ENCODE measurements around the gene MYRIP. TPM values are rescaled to one million over a fixed set of nuclear protein-coding genes. Genes with fewer than 3 reads are reported as not detected.
"Not testable (repeated sequence)": the region's sequence is repeated elsewhere in the genome, so short reads cannot be mapped to it uniquely, and the experiment has no call there.

MYRIP gene
- total RNA-seq, 4 donors from 2014 or later, result 0.66 to 3.1 (median 2.6) TPM

DNA sequence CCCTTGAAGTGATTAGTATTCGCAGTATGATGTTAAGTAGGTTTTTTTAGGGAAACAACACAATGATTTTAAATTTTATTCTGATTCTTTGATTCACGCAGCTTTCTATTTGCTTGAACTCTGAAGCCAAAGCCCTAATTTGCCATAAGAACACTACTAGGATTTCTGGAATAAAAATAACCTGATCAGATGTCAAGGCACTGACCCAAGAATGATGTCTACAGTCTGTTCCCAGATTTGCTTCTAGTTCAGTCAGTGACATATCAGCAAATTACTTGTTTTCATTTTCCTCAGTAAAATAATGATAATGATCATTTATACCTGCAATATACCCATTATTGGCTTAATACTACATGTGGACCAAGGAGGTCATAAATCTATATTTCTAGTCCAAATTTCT is 320.6 kb downstream of the MYRIP start:
- H3K36me3 ChIP-seq, result no peaks in the 10 kb centered on the region
- no peak for DNase-seq
- 90 to 97% methylated on average over 2 of the region's 2 CpGs for WGBS, 2 donors
- no peak overlapping the region for H3K27ac ChIP-seq
- intact Hi-C loops (cut with DNase I), result no loop called here
- TF ChIP-seq CTCF (IDR thresholded peaks at IDR 0.05), result no peak
- H3K27me3 ChIP-seq, result no peaks in the 10 kb centered on the region
- no peak overlapping the region for H3K4me3 ChIP-seq
- H3K9me3 ChIP-seq, result peaks cover 0 to 15% (median 0%) of the 10 kb centered on the region in 3 donors
- H3K4me1 ChIP-seq, result no peaks in the 10 kb centered on the region

GRCh38 chr3:40130721-40131120 is 321.3 kb downstream of the MYRIP start:
- peaks cover 0 to 16% (median 0%) of the 10 kb centered on the region in 3 donors for H3K9me3 ChIP-seq
- DNase-seq, result no peak
- intact Hi-C loops (cut with DNase I), result no loop called here
- no peak overlapping the region for H3K4me3 ChIP-seq
- H3K27me3 ChIP-seq, result no peaks in the 10 kb centered on the region
- H3K27ac ChIP-seq, result no peak overlapping the region
- TF ChIP-seq CTCF (IDR thresholded peaks at IDR 0.05) (no peak), POLR2A (IDR thresholded peaks at IDR 0.05) (no peak)
- H3K36me3 ChIP-seq, result no peaks in the 10 kb centered on the region
- no peaks in the 10 kb centered on the region for H3K4me1 ChIP-seq

- H3K4me1 ChIP-seq; H3K4me3 ChIP-seq; H3K27ac ChIP-seq; H3K27me3 ChIP-seq; DNase-seq; intact Hi-C loops (cut with DNase I); H3K36me3 ChIP-seq: not testable (repeated sequence)
- peaks cover 0 to 16% (median 0%) of the 10 kb centered on the region in 3 donors for H3K9me3 ChIP-seq
- 82 to 89% methylated on average over 14 to 19 of the region's 22 CpGs for WGBS, 2 donors
Measured at GRCh38 chr3:40133886-40134575, 324.6 kb downstream of the MYRIP start.

GRCh38 chr3:40137591-40138295 is 328.3 kb downstream of the MYRIP start:
- Histone ChIP-seq H3K4me1 (no peaks in the 10 kb centered on the region), H3K9me3 (peaks cover 0 to 26% (median 0%) of the 10 kb centered on the region in 3 donors), H3K27me3 (no peaks in the 10 kb centered on the region), H3K27ac (no peak overlapping the region), H3K4me3 (no peak overlapping the region), H3K36me3 (no peaks in the 10 kb centered on the region)
- 51 to 59% methylated on average over 5 of the region's 5 CpGs for WGBS, 2 donors
- no peak for TF ChIP-seq CTCF (IDR thresholded peaks at IDR 0.05)
- TF ChIP-seq POLR2A (IDR thresholded peaks at IDR 0.05), result no peak
- intact Hi-C loops (cut with DNase I), result no loop called here
- DNase-seq, result no peak

- H3K4me3 ChIP-seq, result no peak overlapping the region
- no peak for DNase-seq
- peaks cover 0 to 10% (median 0%) of the 10 kb centered on the region in 3 donors for H3K9me3 ChIP-seq
- no peak overlapping the region for H3K27ac ChIP-seq
- 83 to 84% methylated on average over 8 to 9 of the region's 10 CpGs for WGBS, 2 donors
- no peaks in the 10 kb centered on the region for H3K4me1 ChIP-seq
- no peak for TF ChIP-seq POLR2A (IDR thresholded peaks at IDR 0.05)
- no peak for TF ChIP-seq CTCF (IDR thresholded peaks at IDR 0.05)
- intact Hi-C loops (cut with DNase I), result no loop called here
- no peaks in the 10 kb centered on the region for H3K36me3 ChIP-seq
- H3K27me3 ChIP-seq, result peaks cover 0 to 4% (median 0%) of the 10 kb centered on the region in 4 donors
Measured at GRCh38 chr3:40143283-40144090, 334.1 kb downstream of the MYRIP start.
